ENCODE results near the gene HUWE1. TPM values are rescaled to one million over a fixed set of nuclear protein-coding genes. Genes with fewer than 3 reads are reported as not detected.

Gene HUWE1, protein sequence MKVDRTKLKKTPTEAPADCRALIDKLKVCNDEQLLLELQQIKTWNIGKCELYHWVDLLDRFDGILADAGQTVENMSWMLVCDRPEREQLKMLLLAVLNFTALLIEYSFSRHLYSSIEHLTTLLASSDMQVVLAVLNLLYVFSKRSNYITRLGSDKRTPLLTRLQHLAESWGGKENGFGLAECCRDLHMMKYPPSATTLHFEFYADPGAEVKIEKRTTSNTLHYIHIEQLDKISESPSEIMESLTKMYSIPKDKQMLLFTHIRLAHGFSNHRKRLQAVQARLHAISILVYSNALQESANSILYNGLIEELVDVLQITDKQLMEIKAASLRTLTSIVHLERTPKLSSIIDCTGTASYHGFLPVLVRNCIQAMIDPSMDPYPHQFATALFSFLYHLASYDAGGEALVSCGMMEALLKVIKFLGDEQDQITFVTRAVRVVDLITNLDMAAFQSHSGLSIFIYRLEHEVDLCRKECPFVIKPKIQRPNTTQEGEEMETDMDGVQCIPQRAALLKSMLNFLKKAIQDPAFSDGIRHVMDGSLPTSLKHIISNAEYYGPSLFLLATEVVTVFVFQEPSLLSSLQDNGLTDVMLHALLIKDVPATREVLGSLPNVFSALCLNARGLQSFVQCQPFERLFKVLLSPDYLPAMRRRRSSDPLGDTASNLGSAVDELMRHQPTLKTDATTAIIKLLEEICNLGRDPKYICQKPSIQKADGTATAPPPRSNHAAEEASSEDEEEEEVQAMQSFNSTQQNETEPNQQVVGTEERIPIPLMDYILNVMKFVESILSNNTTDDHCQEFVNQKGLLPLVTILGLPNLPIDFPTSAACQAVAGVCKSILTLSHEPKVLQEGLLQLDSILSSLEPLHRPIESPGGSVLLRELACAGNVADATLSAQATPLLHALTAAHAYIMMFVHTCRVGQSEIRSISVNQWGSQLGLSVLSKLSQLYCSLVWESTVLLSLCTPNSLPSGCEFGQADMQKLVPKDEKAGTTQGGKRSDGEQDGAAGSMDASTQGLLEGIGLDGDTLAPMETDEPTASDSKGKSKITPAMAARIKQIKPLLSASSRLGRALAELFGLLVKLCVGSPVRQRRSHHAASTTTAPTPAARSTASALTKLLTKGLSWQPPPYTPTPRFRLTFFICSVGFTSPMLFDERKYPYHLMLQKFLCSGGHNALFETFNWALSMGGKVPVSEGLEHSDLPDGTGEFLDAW (N-terminal part only)
- 54.3 and 58.7 TPM in 2 replicates for total RNA-seq

DNA sequence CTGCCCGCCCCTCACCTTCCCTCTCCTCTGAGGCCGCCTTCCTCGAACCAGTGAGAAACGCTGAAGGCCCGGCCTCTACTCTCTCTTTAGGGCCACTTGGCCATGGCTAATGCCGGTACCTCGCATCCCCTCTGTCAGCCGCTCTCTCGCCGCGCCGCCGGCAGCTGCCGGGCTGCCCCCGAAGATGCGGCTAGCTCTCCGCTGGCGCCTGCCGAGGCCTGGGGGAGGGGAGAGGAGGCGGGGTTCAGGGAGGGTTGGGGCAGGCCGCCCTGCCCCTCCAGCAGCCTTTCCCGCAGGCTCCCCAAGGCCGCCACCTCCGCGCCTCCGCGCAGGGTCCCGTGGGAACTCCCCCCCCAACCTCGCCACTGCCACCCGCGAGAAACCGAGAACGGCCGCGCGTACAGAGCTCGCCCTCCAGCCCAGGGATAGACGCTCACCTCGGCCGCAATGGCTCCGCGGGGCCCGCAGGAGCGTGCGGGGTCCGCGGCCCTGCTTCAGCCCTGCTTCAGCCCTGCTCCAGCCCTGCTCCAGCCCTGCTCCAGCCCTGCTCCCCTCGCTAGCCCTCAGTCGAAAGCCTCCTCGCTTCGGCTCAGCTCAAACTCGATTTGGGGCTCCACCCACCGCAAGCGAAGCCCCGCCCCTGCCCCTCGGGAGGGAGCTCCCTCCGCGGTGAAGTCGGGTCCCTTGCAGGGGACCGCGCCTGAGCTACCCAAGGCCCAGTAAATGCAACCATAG is at the start of gene HUWE1:
Gene HUWE1, minus strand, starts transcription at position 569 of the 735 bp plus-strand sequence. CDS start 32,612 bp downstream, outside the sequence.

